Testis (tissue), 2 donors: Measurements from ENCODE around the gene PRDX4.

Experiments
- POLR2A ChIP-seq: fragments of 450-650 bp; IDR thresholded peaks from one replicate; pipeline ENCODE4 v1.6.1; 2017; ENCODE audit warnings: antibody characterized with exemption, mild to moderate bottlenecking, moderate library complexity
- TF ChIP-seq, protein P1 (sequence below), 3 experiments: fragments of 450-650 bp in 2 of 3; fragments of 200-600 bp in 1 of 3; sonication (generic) in 1 of 3; IDR thresholded peaks; one replicate each; pipeline ENCODE4 v1.5.1; 2016 to 2019; ENCODE audit warnings: antibody characterized with exemption in 3 of 3, mild to moderate bottlenecking in 2 of 3, moderate library complexity in 1 of 3

GRCh38 chrX:23631136-23631535 lies 36.2 kb upstream of the PRDX4 start:
- TF ChIP-seq POLR2A = no peak
- TF ChIP-seq, protein P1, sequence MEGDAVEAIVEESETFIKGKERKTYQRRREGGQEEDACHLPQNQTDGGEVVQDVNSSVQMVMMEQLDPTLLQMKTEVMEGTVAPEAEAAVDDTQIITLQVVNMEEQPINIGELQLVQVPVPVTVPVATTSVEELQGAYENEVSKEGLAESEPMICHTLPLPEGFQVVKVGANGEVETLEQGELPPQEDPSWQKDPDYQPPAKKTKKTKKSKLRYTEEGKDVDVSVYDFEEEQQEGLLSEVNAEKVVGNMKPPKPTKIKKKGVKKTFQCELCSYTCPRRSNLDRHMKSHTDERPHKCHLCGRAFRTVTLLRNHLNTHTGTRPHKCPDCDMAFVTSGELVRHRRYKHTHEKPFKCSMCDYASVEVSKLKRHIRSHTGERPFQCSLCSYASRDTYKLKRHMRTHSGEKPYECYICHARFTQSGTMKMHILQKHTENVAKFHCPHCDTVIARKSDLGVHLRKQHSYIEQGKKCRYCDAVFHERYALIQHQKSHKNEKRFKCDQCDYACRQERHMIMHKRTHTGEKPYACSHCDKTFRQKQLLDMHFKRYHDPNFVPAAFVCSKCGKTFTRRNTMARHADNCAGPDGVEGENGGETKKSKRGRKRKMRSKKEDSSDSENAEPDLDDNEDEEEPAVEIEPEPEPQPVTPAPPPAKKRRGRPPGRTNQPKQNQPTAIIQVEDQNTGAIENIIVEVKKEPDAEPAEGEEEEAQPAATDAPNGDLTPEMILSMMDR (IDR thresholded peaks at IDR 0.05) = no peak
